Thoracic aorta (tissue), 2 donors: ENCODE measurements around the gene SOHLH1. TPM values are rescaled to one million over a fixed set of nuclear protein-coding genes. Genes with fewer than 3 reads are reported as not detected.

ENCODE experiments used
- ATAC-seq: fragments of 150-250 bp; one replicate; pipeline ENCODE4 v1.8.0; 2017; ENCODE audit warnings: low read depth; ENCODE audit not compliant: insufficient number of reproducible peaks, low FRiP score
- DNase-seq: peaks from one replicate; pipeline ENCODE4 v3.0.0-alpha.2; 2020; ENCODE audit warnings: low spot score
- H3K27ac ChIP-seq, 2 donors: fragments of 200-600 bp; sonication (generic); 1 replicate in 1 of 2; 2 replicates in 1 of 2; pipeline ENCODE4 v1.5.1; 2016; ENCODE audit warnings: mild to moderate bottlenecking in 2 of 2, moderate library complexity in 2 of 2
- H3K27me3 ChIP-seq: fragments of 200-600 bp; sonication (generic); replicated peaks from 2 replicates; pipeline ENCODE4 v1.6.0; 2016; ENCODE audit warnings: mild to moderate bottlenecking; ENCODE audit not compliant: insufficient read depth
- H3K36me3 ChIP-seq: fragments of 200-600 bp; sonication (generic); one replicate; pipeline ENCODE4 v1.5.1; 2016
- H3K4me1 ChIP-seq, 2 donors: fragments of 200-600 bp; sonication (generic); 1 replicate in 1 of 2; 2 replicates in 1 of 2; pipeline versions ENCODE4 v1.5.1 to v1.6.0; 2016; ENCODE audit warnings: low read depth in 2 of 2, mild to moderate bottlenecking in 1 of 2; ENCODE audit not compliant: control insufficient read depth in 1 of 2
- H3K4me3 ChIP-seq: fragments of 200-600 bp; sonication (generic); 2 replicates; pipeline ENCODE4 v1.5.1; 2016; ENCODE audit warnings: mild to moderate bottlenecking
- H3K9me3 ChIP-seq: fragments of 200-600 bp; sonication (generic); 2 replicates; pipeline ENCODE4 v1.5.1; 2016
- total RNA-seq, 2 donors: library from RNA; depleted of rRNA; stranded (reverse); fragments of >200 nt; gene quantifications; one replicate each; pipeline versions ENCODE4 v1.1.0 to v1.2.3, GENCODE V29; 2016
- TF ChIP-seq, protein P1 (sequence below): fragments of 200-600 bp; sonication (generic); IDR thresholded peaks from one replicate; pipeline ENCODE4 v1.5.1; 2019; ENCODE audit warnings: antibody characterized with exemption

The SOHLH1 gene
- total RNA-seq, 2 donors from 2014 or later: not detected

DNA sequence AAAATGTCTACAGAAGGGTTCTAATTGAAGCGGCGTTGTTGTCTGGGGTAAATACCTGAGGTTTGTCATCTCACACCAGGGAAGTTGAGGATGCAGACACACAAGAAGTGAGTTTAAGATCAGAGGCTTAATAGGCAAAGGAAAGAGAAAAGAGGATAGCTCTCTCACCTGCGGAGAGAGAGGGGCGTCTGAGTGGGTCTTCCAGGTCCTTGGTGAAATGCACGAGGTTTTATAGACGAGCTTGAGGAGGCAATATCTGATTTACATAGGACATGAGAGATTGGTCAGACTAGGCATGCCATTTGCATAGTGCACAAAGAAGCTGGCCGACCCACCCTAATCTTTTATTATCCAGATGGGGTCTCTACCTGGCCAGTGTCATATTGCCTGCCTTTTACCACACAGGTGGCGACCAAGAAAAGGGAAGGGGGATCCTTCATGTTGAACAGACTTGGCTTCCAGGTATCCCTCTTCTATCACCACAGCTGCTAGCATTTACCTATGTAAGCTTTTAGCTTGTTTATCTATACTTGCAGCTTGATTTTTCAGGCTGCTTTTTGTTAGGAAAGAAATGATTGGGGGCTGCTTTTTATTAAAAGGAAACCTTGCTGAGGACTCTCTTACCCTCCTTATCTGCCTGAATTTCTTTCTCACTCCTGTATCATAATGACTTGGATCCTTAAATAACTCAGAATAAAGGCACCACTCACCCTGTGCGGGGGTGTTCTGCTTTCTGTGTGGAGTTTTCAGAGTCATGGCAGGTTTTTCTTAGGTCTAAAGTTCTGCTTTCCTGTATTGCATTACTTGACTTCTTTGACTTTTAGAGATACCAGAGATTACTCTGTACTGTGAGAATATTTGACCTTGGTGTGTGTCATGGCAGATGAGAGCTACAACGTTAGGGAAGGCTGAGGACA, 50.5 kb downstream of the SOHLH1 start:
- H3K9me3 ChIP-seq: peaks cover 29% of the 10 kb centered on the region
- H3K27ac ChIP-seq: no peak overlapping the region
- no peaks in the 10 kb centered on the region for H3K4me1 ChIP-seq
- TF ChIP-seq, protein P1, sequence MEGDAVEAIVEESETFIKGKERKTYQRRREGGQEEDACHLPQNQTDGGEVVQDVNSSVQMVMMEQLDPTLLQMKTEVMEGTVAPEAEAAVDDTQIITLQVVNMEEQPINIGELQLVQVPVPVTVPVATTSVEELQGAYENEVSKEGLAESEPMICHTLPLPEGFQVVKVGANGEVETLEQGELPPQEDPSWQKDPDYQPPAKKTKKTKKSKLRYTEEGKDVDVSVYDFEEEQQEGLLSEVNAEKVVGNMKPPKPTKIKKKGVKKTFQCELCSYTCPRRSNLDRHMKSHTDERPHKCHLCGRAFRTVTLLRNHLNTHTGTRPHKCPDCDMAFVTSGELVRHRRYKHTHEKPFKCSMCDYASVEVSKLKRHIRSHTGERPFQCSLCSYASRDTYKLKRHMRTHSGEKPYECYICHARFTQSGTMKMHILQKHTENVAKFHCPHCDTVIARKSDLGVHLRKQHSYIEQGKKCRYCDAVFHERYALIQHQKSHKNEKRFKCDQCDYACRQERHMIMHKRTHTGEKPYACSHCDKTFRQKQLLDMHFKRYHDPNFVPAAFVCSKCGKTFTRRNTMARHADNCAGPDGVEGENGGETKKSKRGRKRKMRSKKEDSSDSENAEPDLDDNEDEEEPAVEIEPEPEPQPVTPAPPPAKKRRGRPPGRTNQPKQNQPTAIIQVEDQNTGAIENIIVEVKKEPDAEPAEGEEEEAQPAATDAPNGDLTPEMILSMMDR: no peak
- H3K36me3 ChIP-seq: no peaks in the 10 kb centered on the region
- no peak for ATAC-seq
- no peak for DNase-seq
- H3K4me3 ChIP-seq: no peak overlapping the region
- no peaks in the 10 kb centered on the region for H3K27me3 ChIP-seq

DNA sequence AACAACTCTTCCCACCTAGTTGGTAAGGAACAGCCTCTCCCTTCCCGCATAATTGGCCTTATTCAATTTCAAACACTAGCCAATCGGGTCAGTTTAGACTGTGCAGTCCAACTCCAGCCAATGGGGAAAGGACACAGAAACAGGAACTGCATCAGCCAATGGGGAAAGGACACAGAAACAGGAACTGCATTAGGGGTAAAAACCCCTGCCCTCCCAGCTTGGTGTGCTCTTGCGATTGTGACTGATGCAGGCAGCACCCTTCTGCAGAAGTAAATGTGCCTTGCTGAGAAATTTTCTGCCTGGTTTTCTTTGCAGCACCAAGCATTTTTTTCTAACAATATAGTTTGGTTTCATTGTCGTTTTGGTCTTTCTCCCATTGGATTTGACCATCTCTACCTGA, 51.4 kb downstream of the SOHLH1 start:
- peaks cover 29% of the 10 kb centered on the region for H3K9me3 ChIP-seq
- no peaks in the 10 kb centered on the region for H3K4me1 ChIP-seq
- no peaks in the 10 kb centered on the region for H3K36me3 ChIP-seq
- TF ChIP-seq, protein P1: no peak
- H3K27me3 ChIP-seq: no peaks in the 10 kb centered on the region
- H3K4me3 ChIP-seq: no peak overlapping the region
- no peak overlapping the region for H3K27ac ChIP-seq
- DNase-seq (no peak), ATAC-seq (no peak)

DNA sequence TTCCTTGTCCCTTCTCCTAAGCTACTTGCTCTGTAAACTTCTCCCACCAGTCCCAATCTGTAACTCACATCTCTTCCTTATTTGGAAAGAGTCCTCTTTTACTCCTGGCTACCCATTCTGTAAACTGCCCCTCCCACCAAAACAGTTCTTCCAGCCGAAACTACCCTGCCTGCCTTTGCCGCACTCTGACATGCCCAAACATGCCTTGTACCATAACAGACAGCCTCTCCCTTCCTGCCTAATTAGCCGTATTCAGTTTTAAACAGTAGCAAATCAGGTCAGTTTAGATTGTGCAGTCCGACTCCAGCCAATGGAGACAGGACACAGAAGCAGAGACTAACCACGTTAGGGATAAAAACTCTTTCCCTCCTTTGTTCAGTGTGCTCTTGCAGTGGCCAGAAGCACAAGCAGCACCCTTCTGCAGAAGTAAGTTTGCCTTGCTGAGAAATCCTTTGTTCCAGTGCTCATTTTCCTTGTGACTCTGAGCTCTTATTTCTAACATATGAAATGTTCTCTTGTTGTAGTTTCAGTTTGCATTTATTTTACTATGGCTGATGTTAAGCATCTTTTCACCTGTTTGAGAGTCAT, 54.6 kb downstream of the SOHLH1 start:
- ATAC-seq: no peak
- H3K4me3 ChIP-seq: no peak overlapping the region
- H3K27me3 ChIP-seq: no peaks in the 10 kb centered on the region
- TF ChIP-seq, protein P1: no peak
- no peaks in the 10 kb centered on the region for H3K36me3 ChIP-seq
- H3K4me1 ChIP-seq: no peaks in the 10 kb centered on the region
- no peak for DNase-seq
- peaks cover 29% of the 10 kb centered on the region for H3K9me3 ChIP-seq
- no peak overlapping the region for H3K27ac ChIP-seq

Other genes starting within 250 kb of the SOHLH1 start
- gene PPP1R26, start 219.7 kb downstream of the SOHLH1 start, total RNA-seq: 10 to 100 TPM; 11.9 to 17.6 TPM
- 10 to 100 TPM; 31.5 to 32.2 TPM for gene MRPS2, start 198.8 kb downstream of the SOHLH1 start, total RNA-seq
- gene LCN1, start 178.0 kb downstream of the SOHLH1 start, total RNA-seq: not detected
- gene OBP2A, start 153.4 kb downstream of the SOHLH1 start, total RNA-seq: not detected
- not detected for gene PAEP, start 137.7 kb downstream of the SOHLH1 start, total RNA-seq
- gene GLT6D1, start 59.9 kb downstream of the SOHLH1 start, total RNA-seq: not detected
- not detected for gene LCN9, start 36.2 kb downstream of the SOHLH1 start, total RNA-seq
- under 1 TPM; 0.28 to 0.54 TPM for gene KCNT1, start 2.7 kb upstream of the SOHLH1 start, total RNA-seq
- gene CAMSAP1, start 208.1 kb upstream of the SOHLH1 start, total RNA-seq: 10 to 100 TPM; 19.1 to 20.2 TPM